Stimulated activated CD4-positive, alpha-beta T cell treated with anti-CD3 and anti-CD28 coated beads, TNF-alpha, amount 100 ng/mL, for 4 hours (primary cell): Measurements from ENCODE around the gene SENP5.
"Not testable (repeated sequence)": the region's sequence is repeated elsewhere in the genome, so short reads cannot be mapped to it uniquely, and the experiment has no call there.

ENCODE experiments used
- DNase-seq, 3 experiments: peaks; one replicate each; pipeline ENCODE4 v3.0.0-alpha.2; 2020; ENCODE audit warnings: low read depth in 3 of 3

SENP5 gene

DNA sequence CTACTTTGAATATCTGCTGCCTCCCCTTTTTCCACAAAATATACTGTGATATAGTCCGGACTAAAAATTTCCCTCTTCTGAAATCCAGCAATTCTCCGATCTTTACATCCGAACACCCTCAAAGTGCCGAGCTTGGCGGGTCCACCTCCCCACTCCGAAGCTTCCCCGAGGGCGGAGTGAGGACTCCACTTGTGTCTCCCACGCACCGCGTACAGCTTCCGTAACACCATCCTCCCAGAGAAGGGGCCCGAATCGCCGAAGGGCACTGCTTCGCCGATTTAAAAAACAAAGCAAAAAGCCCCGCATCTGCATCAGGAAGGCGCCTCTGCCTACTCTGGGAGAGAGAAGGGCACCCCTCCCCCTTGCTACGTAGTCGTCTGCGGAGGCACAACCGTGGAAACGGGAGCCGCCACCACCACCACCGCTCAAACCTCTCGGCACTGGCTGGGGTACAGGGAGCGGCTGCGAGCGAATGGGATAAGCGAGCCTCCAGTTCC, 74.1 kb downstream of the SENP5 start:
- DNase-seq = peak; percentile 50 to 51 (median 50)

GRCh38 chr3:196942226-196942914, 74.7 kb downstream of the SENP5 start, which contains the start of gene NCBP2:
NCBP2 (minus strand) TSS chr3:196942528; CDS start chr3:196942503, 25 bp downstream.
- peak; percentile 99 to 100 (median 100) for DNase-seq

DNA sequence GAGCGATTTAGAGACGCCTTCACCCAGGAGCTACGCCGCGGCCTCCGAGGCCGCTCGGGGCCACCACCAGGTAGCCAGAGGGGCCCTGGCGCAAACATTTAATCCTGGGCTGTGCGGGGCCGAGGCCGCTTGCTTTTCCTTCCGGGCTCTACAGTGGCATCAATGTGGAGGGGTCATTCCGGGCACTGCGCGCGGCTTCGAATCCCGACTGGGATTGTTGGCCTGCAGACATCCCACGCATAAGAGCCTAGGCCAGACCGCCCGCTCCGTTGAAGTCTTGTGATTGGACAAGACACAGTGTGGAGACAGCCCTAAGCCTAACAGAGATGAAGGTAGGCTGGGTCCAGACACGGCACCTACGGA, 75.2 kb downstream of the SENP5 start:
- DNase-seq = peak in 1 of 3 experiments; percentile 2

DNA sequence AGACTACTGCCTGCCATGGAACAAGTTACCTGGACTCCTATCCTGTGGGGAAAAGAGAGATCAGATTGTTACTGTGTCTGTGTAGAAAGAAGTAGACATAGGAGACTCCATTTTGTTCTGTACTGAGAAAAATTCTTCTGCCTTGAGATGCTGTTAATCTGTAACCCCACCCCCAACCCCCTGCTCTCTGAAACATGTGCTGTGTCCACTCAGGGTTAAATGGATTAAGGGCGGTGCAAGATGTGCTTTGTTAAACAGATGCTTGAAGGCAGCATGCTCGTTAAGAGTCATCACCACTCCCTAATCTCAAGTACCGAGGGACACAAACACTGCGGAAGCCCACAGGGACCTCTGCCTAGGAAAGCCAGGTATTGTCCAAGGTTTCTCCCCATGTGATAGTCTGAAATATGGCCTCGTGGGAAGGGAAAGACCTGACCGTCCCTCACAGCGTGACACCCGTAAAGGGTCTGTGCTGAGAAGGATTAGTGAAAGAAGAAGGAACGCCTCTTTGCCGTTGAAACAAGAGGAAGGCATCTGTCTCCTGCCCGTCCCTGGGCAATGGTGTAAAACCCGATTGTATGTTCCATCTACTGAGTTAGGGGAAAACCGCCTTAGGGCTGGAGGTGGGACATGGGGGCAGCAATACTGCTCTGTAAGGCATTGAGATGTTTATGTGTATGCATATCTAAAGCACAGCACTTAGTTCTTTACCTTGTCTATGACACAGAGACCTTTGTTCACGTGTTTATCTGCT, 76.5 kb downstream of the SENP5 start:
- DNase-seq = not testable (repeated sequence)

DNA sequence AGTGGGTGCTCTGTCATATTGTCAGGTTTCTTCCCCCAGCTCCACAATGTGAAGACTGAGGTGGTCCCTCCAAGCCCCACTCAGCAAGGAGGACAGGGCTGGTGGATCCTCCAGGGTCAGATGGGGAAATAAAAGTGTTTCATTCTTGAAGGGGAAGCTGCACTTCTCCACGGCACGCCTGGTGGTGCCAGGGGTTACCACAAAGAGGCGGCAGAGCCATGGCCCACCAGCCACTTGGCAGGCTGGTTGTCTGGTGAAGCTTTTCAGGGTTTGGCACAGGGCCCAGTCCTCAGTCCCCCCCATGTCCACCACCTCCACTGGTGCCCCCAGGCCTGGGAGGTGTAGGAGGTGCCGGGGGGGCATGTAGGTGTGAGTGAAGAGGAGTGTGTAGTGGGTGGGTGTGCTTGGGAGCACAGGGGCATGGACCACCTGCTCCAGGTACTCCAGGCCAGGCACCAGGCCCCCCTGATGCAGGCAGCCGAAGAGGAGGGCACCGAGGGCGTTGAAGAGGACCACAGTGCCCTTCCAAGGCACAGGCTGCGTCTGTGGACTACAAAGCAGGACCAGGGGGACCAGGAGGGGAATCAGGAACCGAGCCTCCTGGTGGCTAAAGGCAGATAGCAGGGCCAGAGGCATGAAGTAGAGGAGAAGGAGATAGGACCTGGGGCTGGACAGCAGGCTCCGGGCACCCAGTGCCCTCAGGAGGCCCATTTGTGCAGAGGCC, 79.6 kb downstream of the SENP5 start:
- DNase-seq = no peak

DNA sequence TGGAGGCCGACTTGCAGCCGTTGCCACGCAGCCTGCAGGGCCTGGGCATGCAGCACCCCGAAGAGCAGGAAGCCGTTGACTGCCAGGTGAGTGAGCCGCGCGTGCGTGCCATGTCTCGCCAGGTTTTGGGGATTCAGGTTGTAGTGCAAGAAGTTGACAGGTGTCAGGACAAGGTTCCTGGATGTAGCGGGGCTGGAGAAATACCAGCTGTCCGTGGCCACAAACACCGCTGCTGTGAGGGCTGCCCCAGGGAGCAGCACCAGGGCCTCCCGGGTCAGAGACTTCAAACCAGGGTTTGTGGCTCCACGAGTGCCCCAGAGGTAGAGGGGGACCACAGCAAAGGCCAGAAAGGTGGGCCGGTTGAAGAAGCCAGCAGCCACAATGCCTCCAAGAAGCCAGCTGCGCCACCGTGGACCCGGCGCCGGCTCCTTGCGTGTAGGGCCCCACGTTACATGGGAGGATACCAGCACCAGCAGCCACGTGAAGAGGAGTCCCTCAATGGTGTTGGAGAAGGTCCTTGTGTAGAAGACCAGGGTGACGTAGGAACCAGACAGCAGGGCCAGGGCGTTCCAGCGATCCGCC, 80.2 kb downstream of the SENP5 start:
- DNase-seq = no peak

DNA sequence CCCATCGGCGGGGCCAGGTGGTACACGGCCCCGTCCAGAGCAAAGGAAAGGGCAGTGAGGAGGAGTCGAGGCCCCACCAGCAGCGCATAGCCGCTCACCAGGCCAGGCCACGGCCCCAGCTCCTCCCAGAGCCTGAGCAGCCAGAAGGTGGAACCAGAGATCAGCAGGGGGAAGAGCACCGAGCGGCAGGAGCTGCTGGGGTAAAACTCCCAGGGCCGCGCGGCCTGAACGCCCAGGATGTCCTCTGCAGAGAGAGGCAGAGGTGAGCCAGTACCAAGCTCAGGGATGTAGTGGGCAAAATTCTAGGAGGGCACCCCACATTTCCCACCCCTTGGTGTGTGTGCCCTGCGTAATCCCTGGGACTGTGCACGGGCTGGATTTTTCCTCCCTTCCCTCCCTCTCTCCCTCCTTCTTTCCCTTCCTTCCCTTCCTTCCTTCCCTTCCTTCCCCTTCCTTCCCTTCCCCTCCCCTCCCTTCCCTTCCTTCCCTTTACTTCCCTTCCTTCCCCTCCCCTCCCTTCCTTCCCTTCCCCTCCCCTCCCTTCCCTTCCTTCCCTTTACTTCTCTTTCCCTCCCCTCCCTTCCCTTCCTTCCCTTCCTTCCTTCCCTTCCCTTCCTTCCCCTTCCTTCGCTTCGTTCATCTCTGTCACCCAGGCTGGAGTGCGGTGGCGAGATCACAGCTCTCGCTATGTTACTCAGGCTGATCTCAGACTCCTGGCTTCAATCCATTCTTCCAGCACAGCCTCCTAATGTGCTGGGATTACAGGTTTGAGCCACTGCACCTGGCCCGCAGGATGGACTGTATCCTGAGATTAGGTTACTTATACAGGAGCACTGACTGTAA, 80.9 kb downstream of the SENP5 start:
- DNase-seq = no peak

DNA sequence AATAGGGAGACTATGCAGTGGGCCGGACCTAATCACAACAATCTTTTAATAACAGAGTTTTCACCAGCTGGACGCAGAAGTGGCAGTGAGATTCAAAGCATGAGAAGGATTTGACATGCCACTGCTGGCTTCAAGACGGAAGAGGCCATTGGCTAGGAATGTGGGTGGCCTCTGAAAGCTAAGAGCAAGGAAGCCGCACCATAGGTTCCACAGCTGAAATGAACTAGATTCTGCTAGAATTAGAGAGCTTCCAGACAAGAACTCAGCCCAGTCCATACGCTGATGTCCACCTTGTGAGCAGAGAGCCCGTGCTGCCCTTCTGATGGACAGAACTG, 81.5 kb downstream of the SENP5 start:
- DNase-seq = no peak

DNA sequence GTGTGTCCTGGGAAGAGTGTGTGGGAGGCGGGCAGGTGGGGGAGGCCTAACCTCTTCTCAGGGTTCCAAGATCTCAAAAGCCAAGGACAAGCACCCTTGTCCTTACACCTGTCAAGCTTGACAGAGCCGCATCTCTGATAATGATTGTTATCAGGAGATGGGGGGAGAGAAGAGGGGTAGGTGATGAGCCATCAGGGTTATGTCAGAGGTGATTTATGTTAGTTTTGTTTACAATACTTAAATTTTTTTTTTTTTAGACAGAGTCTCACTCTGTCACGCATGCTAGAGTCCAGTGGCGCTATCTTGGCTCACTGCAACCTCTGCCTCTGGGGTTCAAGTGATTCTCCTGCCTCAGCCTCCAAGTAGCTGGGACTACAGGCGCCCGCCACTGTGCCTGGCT, 82.0 kb downstream of the SENP5 start:
- DNase-seq = no peak

DNA sequence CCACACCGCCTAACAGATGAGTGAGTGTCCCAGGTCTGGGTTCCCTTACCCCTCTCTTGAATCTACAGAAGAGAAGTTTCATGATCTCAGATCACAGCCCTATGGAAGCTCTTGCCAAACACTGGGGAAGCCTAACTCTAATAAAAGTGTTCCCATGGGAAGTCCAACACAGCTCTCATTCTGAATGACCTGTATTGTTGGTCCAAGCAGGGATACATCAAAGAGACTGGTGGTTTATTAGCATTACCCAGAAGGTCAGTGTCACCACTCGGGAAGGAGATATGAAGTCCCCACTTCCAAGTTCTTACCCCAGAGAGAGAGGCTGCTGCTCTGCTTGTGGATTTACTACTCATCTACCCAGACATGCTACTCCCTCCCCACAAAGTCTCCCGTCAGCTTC, 83.7 kb downstream of the SENP5 start:
- DNase-seq = no peak

- DNase-seq = no peak
Measured at GRCh38 chr3:196954832-196955231, 87.1 kb downstream of the SENP5 start.

- no peak for DNase-seq
Measured at GRCh38 chr3:196962108-196962929, 94.6 kb downstream of the SENP5 start.

DNA sequence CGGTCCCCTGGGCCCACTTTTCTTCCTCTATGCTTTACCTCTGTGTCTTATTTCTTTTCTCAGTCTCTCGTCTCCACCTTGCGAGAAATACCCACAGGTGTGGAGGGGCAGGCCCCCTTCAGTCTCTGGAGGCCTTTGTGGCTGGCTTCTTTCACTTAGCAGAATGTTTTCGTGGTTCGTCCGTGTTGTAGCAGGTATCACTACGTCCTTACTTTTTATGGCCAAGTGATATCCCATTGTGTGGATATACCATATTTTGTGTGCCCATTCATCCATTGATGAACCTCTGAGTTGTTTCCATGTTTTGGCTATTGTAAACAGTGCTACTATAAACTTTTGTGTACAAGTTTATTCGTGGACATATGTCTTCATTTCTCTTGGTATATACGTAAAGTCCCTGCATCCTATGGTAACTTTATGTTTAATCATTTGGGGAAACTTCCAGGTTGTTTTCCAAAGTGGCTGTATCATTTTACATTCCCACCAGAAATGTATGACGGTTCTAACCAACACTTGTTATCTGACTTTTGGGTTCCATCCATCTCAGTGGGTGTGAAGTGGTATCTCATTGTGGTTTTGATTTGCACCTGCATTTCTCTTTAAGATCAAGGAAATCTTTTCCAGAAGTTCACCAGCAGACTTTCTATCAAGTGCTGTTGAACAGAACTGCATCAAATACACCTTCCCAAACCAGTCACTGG, 95.4 kb downstream of the SENP5 start:
- DNase-seq = no peak

DNA sequence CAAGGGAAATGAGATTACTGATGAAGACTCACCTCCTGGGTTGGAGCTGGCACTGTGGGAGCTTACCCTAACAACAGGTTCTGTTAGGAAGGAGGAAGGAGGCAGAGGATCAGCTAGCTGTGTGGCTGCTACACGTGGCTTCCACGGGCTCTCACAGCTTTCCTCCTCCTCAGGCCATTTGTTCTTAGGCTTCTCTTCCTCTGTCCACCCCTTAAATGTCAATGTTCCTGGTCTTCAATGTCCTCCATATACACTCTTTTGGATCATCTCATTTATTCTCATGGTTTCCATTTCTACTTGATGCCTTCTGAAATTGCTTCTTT, 95.9 kb downstream of the SENP5 start:
- no peak for DNase-seq

GRCh38 chr3:196965112-196965803, 97.5 kb downstream of the SENP5 start:
- DNase-seq = no peak

DNA sequence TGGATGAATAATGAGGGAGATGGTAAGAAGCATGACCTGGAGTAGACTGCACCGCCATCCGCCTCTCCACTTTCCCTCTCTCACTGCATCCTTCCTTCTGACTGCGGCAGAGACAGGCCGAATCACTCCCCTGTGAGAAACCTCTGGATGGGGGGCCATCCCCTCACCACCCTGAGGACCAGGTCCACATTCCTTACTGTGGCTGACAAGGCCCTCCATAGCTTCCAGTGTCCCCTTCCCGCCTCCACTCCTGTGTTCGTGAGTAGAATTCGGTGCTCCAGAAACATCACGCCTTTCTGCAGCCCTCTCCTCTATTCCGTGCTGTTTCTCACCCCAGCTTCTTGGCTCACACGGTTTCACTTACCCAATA, 98.1 kb downstream of the SENP5 start:
- DNase-seq = no peak

- DNase-seq = no peak
Measured at GRCh38 chr3:196966526-196967401, 99.0 kb downstream of the SENP5 start.
